Neural cell (in vitro differentiated cells): ENCODE data around the gene KCNIP3. TPM values are rescaled to one million over a fixed set of nuclear protein-coding genes. Genes with fewer than 3 reads are reported as not detected.

Source experiments
- H2AFZ ChIP-seq: fragments of 200-600, 300-800 bp; sonication (generic), shearing (Covaris generic); 2 replicates; pipeline ENCODE4 v1.6.0; 2014; ENCODE audit warnings: low read depth, mild to moderate bottlenecking, antibody characterized with exemption, low read length, moderate library complexity
- H3F3A ChIP-seq: fragments of 200-600 bp; shearing (Covaris generic); 2 replicates; pipeline ENCODE4 v1.6.1; 2016; ENCODE audit warnings: mild to moderate bottlenecking, moderate library complexity, mixed read lengths, antibody characterized with exemption, low read length; ENCODE audit not compliant: insufficient read depth, poor library complexity, severe bottlenecking
- H3K27ac ChIP-seq: fragments of 200-600, 300-800 bp; sonication (generic), shearing (Covaris generic); 2 replicates; pipeline ENCODE4 v1.5.1; 2014; ENCODE audit warnings: mild to moderate bottlenecking, low read length, moderate library complexity
- H3K27me3 ChIP-seq: fragments of 300-800, 200-600 bp; sonication (generic), shearing (Covaris generic); 2 replicates; pipeline ENCODE4 v1.6.0; 2014; ENCODE audit warnings: mild to moderate bottlenecking, low read depth, low read length, moderate library complexity; ENCODE audit not compliant: insufficient read depth
- H3K36me3 ChIP-seq: fragments of 300-800, 200-600 bp; sonication (generic), shearing (Covaris generic); 2 replicates; pipeline ENCODE4 v1.5.1; 2014; ENCODE audit warnings: mild to moderate bottlenecking, antibody characterized with exemption, low read length, moderate library complexity; ENCODE audit not compliant: insufficient read depth
- H3K4me2 ChIP-seq: fragments of 300-800, 200-600 bp; sonication (generic), shearing (Covaris generic); 2 replicates; pipeline ENCODE4 v1.6.0; 2014; ENCODE audit warnings: mild to moderate bottlenecking, low read length
- H3K4me3 ChIP-seq: fragments of 300-800, 200-600 bp; sonication (generic), shearing (Covaris generic); 2 replicates; pipeline ENCODE4 v1.5.1; 2014; ENCODE audit warnings: mild to moderate bottlenecking, low read length, moderate library complexity
- H3K79me2 ChIP-seq: fragments of 200-600 bp; shearing (Covaris generic); replicated peaks from 2 replicates; pipeline ENCODE4 v1.6.0; 2014; ENCODE audit warnings: mild to moderate bottlenecking, low read length, moderate library complexity; ENCODE audit not compliant: insufficient read depth
- H3K9ac ChIP-seq: fragments of 300-800, 200-600 bp; sonication (generic), shearing (Covaris generic); 2 replicates; pipeline ENCODE4 v1.6.1; 2016; ENCODE audit warnings: mild to moderate bottlenecking, low read length, mixed read lengths
- H3K9me2 ChIP-seq: fragments of 200-600 bp; shearing (Covaris generic); 2 replicates; pipeline ENCODE4 v1.6.1; 2016; ENCODE audit warnings: mild to moderate bottlenecking, low read length, mixed read lengths; ENCODE audit not compliant: insufficient read depth
- H3K9me3 ChIP-seq: fragments of 200-600, 300-800 bp; sonication (generic), shearing (Covaris generic); 2 replicates; pipeline ENCODE4 v1.6.1; 2016; ENCODE audit warnings: mild to moderate bottlenecking, mixed run types, low read length, moderate library complexity, mixed read lengths
- H4K20me1 ChIP-seq: fragments of 200-600 bp; shearing (Covaris generic); 2 replicates; pipeline ENCODE4 v1.6.1; 2016; ENCODE audit warnings: mild to moderate bottlenecking, mixed run types; ENCODE audit not compliant: insufficient read depth
- CTCF ChIP-seq: fragments of 450-650 bp; IDR thresholded peaks from 2 replicates; pipeline ENCODE4 v1.5.1; 2014; ENCODE audit warnings: antibody characterized with exemption, mild to moderate bottlenecking, moderate library complexity; ENCODE audit not compliant: poor library complexity, severe bottlenecking
- EP300 ChIP-seq: fragments of 450-650 bp; conservative IDR thresholded peaks from 2 replicates; pipeline ENCODE4 v1.6.1; 2014; ENCODE audit warnings: antibody characterized with exemption, mild to moderate bottlenecking, moderate library complexity; ENCODE audit not compliant: poor library complexity, severe bottlenecking
- EZH2 ChIP-seq: fragments of 200-600, 300-800 bp; shearing (Covaris generic), sonication (generic); IDR thresholded peaks from 2 replicates; pipeline ENCODE4 v1.6.1; 2014; ENCODE audit warnings: antibody characterized with exemption, low read length, borderline replicate concordance, mild to moderate bottlenecking; ENCODE audit not compliant: insufficient read depth, poor library complexity, severe bottlenecking
- MXI1 ChIP-seq: fragments of 450-650 bp; conservative IDR thresholded peaks from 2 replicates; pipeline ENCODE4 v1.6.1; 2014; ENCODE audit warnings: antibody characterized with exemption, mild to moderate bottlenecking; ENCODE audit not compliant: poor library complexity, severe bottlenecking
- POLR2AphosphoS5 ChIP-seq: IDR thresholded peaks from 2 replicates; pipeline ENCODE4 v1.6.1; 2012
- RAD21 ChIP-seq: fragments of 450-650 bp; conservative IDR thresholded peaks from 2 replicates; pipeline ENCODE4 v1.6.1; 2014; ENCODE audit warnings: antibody characterized with exemption, mild to moderate bottlenecking, moderate library complexity
- REST ChIP-seq: IDR thresholded peaks from 2 replicates; pipeline ENCODE4 v1.6.1; 2012; ENCODE audit warnings: borderline replicate concordance
- SMC3 ChIP-seq: fragments of 450-650 bp; conservative IDR thresholded peaks from 2 replicates; pipeline ENCODE4 v1.6.1; 2014; ENCODE audit warnings: antibody characterized with exemption, mild to moderate bottlenecking, moderate library complexity; ENCODE audit not compliant: poor library complexity
- TAF1 ChIP-seq: IDR thresholded peaks from 2 replicates; pipeline ENCODE4 v1.6.1; 2012; ENCODE audit warnings: low read depth
- polyA plus RNA-seq: library from polyadenylated mRNA; depleted of rRNA; stranded (reverse); fragments of >200 nt; gene quantifications from 2 replicates; pipeline ENCODE4 v1.2.3, GENCODE V29; 2014

KCNIP3 gene
- polyA plus RNA-seq, 1 donor from 2014 or later, result not detected

- Histone ChIP-seq H3K4me2 (no peak overlapping the region), H3K27ac (no peak overlapping the region), H4K20me1 (no peaks in the 10 kb centered on the region), H3K9me3 (peaks cover 5% of the 10 kb centered on the region), H3K9me2 (no peaks in the 10 kb centered on the region), H3K36me3 (no peaks in the 10 kb centered on the region), H2AFZ (no peak overlapping the region), H3K27me3 (no peaks in the 10 kb centered on the region), H3K79me2 (no peaks in the 10 kb centered on the region), H3F3A (no peaks in the 10 kb centered on the region), H3K4me3 (no peak overlapping the region), H3K9ac (no peak overlapping the region)
- TF ChIP-seq TAF1 (no peak), SMC3 (no peak), EZH2 (no peak), RAD21 (no peak), MXI1 (no peak), POLR2AphosphoS5 (no peak), EP300 (no peak), CTCF (no peak), REST (no peak)
Measured at GRCh38 chr2:95310651-95311050, 13.5 kb downstream of the KCNIP3 start.

- Histone ChIP-seq H3K9ac (no peak overlapping the region), H3K4me3 (no peak overlapping the region), H3K27ac (no peak overlapping the region), H3F3A (no peaks in the 10 kb centered on the region), H3K36me3 (no peaks in the 10 kb centered on the region), H4K20me1 (no peaks in the 10 kb centered on the region), H3K4me2 (no peak overlapping the region), H3K9me2 (no peaks in the 10 kb centered on the region), H3K79me2 (no peaks in the 10 kb centered on the region), H2AFZ (no peak overlapping the region), H3K9me3 (peaks cover 9% of the 10 kb centered on the region), H3K27me3 (no peaks in the 10 kb centered on the region)
- TF ChIP-seq EP300 (no peak), POLR2AphosphoS5 (no peak), RAD21 (no peak), MXI1 (no peak), CTCF (no peak), TAF1 (no peak)
Measured at GRCh38 chr2:95311815-95312542, 14.8 kb downstream of the KCNIP3 start.
